ENCODE results near the gene CYP3A4. TPM values are rescaled to one million over a fixed set of nuclear protein-coding genes. Genes with fewer than 3 reads are reported as not detected.

The CYP3A4 gene
- total and polyA plus RNA-seq, 9 of the 15 experiments (the other 6 are each of a cell fraction or from before 2014, with no cell fraction given): 0.07 to 0.08 TPM; not detected in 7

GRCh38 chr7:99792967-99793366, 9.0 kb upstream of the CYP3A4 start:
- ChIA-PET CTCF (ENCODE audit: low intra/inter-chr PET ratio) (no interaction called here), POLR2A (no interaction called here)
- H3K27me3 ChIP-seq (ENCODE audit: control insufficient read depth in 2 of 2, insufficient read depth in 2 of 2, low read length in 2 of 2): no peaks in the 10 kb centered on the region
- no peak overlapping the region for H3K4me3 ChIP-seq
- no peaks in the 10 kb centered on the region for H3K9me1 ChIP-seq (ENCODE audit: control insufficient read depth, insufficient read depth, low read length)
- in situ Hi-C loops (cut with MboI) (no loop called here), intact Hi-C loops (cut with micrococcal nuclease) (loop anchor here (5.0 kb wide), 1 partner anchor 39 kb away; no protein-coding TSS in a partner anchor)
- H3K27ac ChIP-seq (ENCODE audit: extremely low read depth, low read depth, low read length): no peak overlapping the region
- H3K36me3 ChIP-seq (ENCODE audit: control insufficient read depth, insufficient read depth, low read length): no peaks in the 10 kb centered on the region
- no peak overlapping the region for H2AFZ ChIP-seq (ENCODE audit: low read depth, low read length)
- no peak for ATAC-seq
- no peak for DNase-seq (ENCODE audit: extremely low read depth in 1 of 4, low spot score in 3 of 4)
- 21% methylated on average over 4 of the region's 4 CpGs for WGBS (ENCODE audit: insufficient coverage, low coverage, missing lambda C conversion rate)
- H3K79me2 ChIP-seq (ENCODE audit: control insufficient read depth, insufficient read depth, low read length): no peaks in the 10 kb centered on the region
- no peak overlapping the region for H3K9ac ChIP-seq (ENCODE audit: insufficient read depth in 1 of 2, low read depth in 2 of 2, low read length in 2 of 2)
- TF ChIP-seq THAP12 (CRISPR knock-in tag; IDR thresholded peaks at IDR 0.05): no peak
- TF ChIP-seq CLOCK (CRISPR knock-in tag; IDR thresholded peaks at IDR 0.05; ENCODE audit: borderline replicate concordance): no peak
- TF ChIP-seq HBP1 (CRISPR knock-in tag; IDR thresholded peaks at IDR 0.05): no peak
- TF ChIP-seq JUNB (CRISPR knock-in tag; conservative IDR thresholded peaks at IDR 0.05): no peak
- no peak for TF ChIP-seq NFIX (CRISPR knock-in tag; IDR thresholded peaks at IDR 0.05; ENCODE audit: low read depth)
- TF ChIP-seq KAT8 (IDR thresholded peaks at IDR 0.05; ENCODE audit: low read depth): no peak
- TF ChIP-seq ZSCAN32 (CRISPR knock-in tag; IDR thresholded peaks at IDR 0.05): no peak
- no peak overlapping the region for H3K4me2 ChIP-seq (ENCODE audit: insufficient read depth, low read length)
- no peaks in the 10 kb centered on the region for H4K20me1 ChIP-seq (replicated peaks; ENCODE audit: control insufficient read depth, insufficient read depth, low read length)
- peaks cover 0 to 3% of the 10 kb centered on the region in 2 experiments; a peak in 2 of 5 replicates for H3K4me1 ChIP-seq (replicated peaks in 1 of 2; ENCODE audit: control insufficient read depth in 2 of 2, insufficient read depth in 2 of 2, low read length in 2 of 2)
- FAIRE-seq: no peak
- H3K9me3 ChIP-seq (replicated peaks; ENCODE audit: control insufficient read depth, insufficient read depth, low read depth, low read length): no peaks in the 10 kb centered on the region
- BruUV-seq (replicated peaks): no TSS peak

Measured in K562 (cell line).